K562 (cell line): ENCODE measurements around the gene WDR18. TPM values are rescaled to one million over a fixed set of nuclear protein-coding genes. Genes with fewer than 3 reads are reported as not detected.

Experiments used
- AFF4 ChIP-seq: sonication (generic); formaldehyde crosslinking; IDR thresholded peaks from 2 replicates; pipeline ENCODE4 v1.8.0; 2023; ENCODE audit warnings: mild to moderate bottlenecking, missing genetic modification reagents
- CHD1 ChIP-seq: fragments of 200-600 bp; sonication (generic); IDR thresholded peaks from one replicate; pipeline ENCODE4 v1.6.1; 2012; ENCODE audit warnings: mild to moderate bottlenecking, moderate library complexity, low read length, inconsistent platforms
- HMGN3 ChIP-seq: IDR thresholded peaks from 2 replicates; pipeline ENCODE4 v1.6.1; 2011; ENCODE audit warnings: borderline replicate concordance, low read depth, mild to moderate bottlenecking, mixed read lengths, low read length; ENCODE audit not compliant: insufficient read length; ENCODE audit errors: extremely low read depth
- MTA2 ChIP-seq: fragments of 450-650 bp; IDR thresholded peaks from 2 replicates; pipeline ENCODE4 v1.6.1; 2016; ENCODE audit warnings: low read depth
- NEUROD1 ChIP-seq: fragments of 150-350 bp; IDR thresholded peaks from 2 replicates; pipeline ENCODE4 v1.6.1; 2014; ENCODE audit warnings: borderline replicate concordance, low read length, low read depth; ENCODE audit not compliant: partially characterized antibody
- SMAD4 ChIP-seq: fragments of 250-450 bp; sonication (Bioruptor Pico); conservative IDR thresholded peaks from 2 replicates; pipeline ENCODE4 v1.8.0; 2021; ENCODE audit warnings: inconsistent platforms, mild to moderate bottlenecking, moderate library complexity
- SMARCA4 ChIP-seq: fragments of 450-650 bp; IDR thresholded peaks from 2 replicates; pipeline ENCODE4 v1.6.1; 2016
- TBL1XR1 ChIP-seq, 2 experiments: IDR thresholded peaks; 2 replicates each; pipeline ENCODE4 v1.6.1; 2012; ENCODE audit warnings: improper control_type of control experiment in 2 of 2, low read length in 2 of 2, mild to moderate bottlenecking in 1 of 2
- YY1 ChIP-seq, 3 experiments: IDR thresholded peaks; 2 replicates each; pipeline ENCODE4 v1.6.1; 2011; ENCODE audit warnings: low read length in 2 of 3, mild to moderate bottlenecking in 2 of 3, moderate library complexity in 2 of 3, borderline replicate concordance in 1 of 3, control low read depth in 1 of 3, low read depth in 1 of 3; ENCODE audit not compliant: insufficient read depth in 3 of 3, insufficient replicate concordance in 2 of 3, control insufficient read depth in 1 of 3, insufficient read length in 1 of 3; ENCODE audit errors: extremely low read depth in 1 of 3
- ZBTB33 ChIP-seq: sonication (generic); formaldehyde crosslinking; IDR thresholded peaks from 2 replicates; pipeline ENCODE4 v1.8.1; 2023; ENCODE audit warnings: mild to moderate bottlenecking, missing genetic modification reagents
- polyA plus RNA-seq, 8 experiments: library from polyadenylated mRNA; depleted of rRNA in 4 of 8; stranded (reverse) in 5 of 8; unstranded in 3 of 8; fragments of >200 nt; fragmentation: Nextera tagmentation in 2 of 8; fragmentation: Illumina TruSeq in 1 of 8; extraction: Ambion mirVana in 2 of 8; extraction: Trizol in 1 of 8; gene quantifications; 2 replicates each; pipeline versions ENCODE4 v1.2.1 to v1.2.3, GENCODE V29; 2011 to 2014; ENCODE audit warnings: inconsistent platforms in 1 of 8, missing spikeins in 1 of 8
- total RNA-seq, 7 experiments: library from RNA; depleted of rRNA in 6 of 7; stranded (reverse); fragments of >200 nt in 6 of 7; fragmentation: Illumina TruSeq in 2 of 7; extraction: Trizol in 2 of 7; gene quantifications; 2 replicates each; pipeline versions ENCODE4 v1.2.1 to v1.2.3, GENCODE V29; 2011 to 2021; ENCODE audit warnings: low replicate concordance in 1 of 7
- TF ChIP-seq, protein P1 (sequence below): fragments of 450-650 bp; IDR thresholded peaks from 2 replicates; pipeline ENCODE4 v1.6.1; 2016; ENCODE audit warnings: low read depth

Gene WDR18
- total and polyA plus RNA-seq, 9 of the 15 experiments (the other 6 are each of a cell fraction or from before 2014, with no cell fraction given) = 0.65 to 181 (median 30.1) TPM

- TF ChIP-seq AFF4 (CRISPR knock-in tag) (no peak), HMGN3 (peak; percentile 82), MTA2 (peak; percentile 69), SMAD4 (CRISPR knock-in tag) (peak; percentile 95), YY1 (IDR thresholded peaks at IDR 0.05; ENCODE audit: borderline replicate concordance in 1 of 3, control insufficient read depth in 1 of 3, extremely low read depth in 1 of 3, insufficient read depth in 3 of 3, insufficient read length in 1 of 3, insufficient replicate concordance in 2 of 3, low read depth in 1 of 3, low read length in 2 of 3) (peak in 1 of 3 experiments; percentile 28), NEUROD1 (peak; percentile 51), TBL1XR1 (IDR thresholded peaks at IDR 0.05; ENCODE audit: low read length in 2 of 2) (peak in 1 of 2 experiments; percentile 84; a peak in 2 of 4 replicates), SMARCA4 (peak; percentile 75), CHD1 (peak; percentile 39), ZBTB33 (peak; percentile 62)
- TF ChIP-seq, protein P1, sequence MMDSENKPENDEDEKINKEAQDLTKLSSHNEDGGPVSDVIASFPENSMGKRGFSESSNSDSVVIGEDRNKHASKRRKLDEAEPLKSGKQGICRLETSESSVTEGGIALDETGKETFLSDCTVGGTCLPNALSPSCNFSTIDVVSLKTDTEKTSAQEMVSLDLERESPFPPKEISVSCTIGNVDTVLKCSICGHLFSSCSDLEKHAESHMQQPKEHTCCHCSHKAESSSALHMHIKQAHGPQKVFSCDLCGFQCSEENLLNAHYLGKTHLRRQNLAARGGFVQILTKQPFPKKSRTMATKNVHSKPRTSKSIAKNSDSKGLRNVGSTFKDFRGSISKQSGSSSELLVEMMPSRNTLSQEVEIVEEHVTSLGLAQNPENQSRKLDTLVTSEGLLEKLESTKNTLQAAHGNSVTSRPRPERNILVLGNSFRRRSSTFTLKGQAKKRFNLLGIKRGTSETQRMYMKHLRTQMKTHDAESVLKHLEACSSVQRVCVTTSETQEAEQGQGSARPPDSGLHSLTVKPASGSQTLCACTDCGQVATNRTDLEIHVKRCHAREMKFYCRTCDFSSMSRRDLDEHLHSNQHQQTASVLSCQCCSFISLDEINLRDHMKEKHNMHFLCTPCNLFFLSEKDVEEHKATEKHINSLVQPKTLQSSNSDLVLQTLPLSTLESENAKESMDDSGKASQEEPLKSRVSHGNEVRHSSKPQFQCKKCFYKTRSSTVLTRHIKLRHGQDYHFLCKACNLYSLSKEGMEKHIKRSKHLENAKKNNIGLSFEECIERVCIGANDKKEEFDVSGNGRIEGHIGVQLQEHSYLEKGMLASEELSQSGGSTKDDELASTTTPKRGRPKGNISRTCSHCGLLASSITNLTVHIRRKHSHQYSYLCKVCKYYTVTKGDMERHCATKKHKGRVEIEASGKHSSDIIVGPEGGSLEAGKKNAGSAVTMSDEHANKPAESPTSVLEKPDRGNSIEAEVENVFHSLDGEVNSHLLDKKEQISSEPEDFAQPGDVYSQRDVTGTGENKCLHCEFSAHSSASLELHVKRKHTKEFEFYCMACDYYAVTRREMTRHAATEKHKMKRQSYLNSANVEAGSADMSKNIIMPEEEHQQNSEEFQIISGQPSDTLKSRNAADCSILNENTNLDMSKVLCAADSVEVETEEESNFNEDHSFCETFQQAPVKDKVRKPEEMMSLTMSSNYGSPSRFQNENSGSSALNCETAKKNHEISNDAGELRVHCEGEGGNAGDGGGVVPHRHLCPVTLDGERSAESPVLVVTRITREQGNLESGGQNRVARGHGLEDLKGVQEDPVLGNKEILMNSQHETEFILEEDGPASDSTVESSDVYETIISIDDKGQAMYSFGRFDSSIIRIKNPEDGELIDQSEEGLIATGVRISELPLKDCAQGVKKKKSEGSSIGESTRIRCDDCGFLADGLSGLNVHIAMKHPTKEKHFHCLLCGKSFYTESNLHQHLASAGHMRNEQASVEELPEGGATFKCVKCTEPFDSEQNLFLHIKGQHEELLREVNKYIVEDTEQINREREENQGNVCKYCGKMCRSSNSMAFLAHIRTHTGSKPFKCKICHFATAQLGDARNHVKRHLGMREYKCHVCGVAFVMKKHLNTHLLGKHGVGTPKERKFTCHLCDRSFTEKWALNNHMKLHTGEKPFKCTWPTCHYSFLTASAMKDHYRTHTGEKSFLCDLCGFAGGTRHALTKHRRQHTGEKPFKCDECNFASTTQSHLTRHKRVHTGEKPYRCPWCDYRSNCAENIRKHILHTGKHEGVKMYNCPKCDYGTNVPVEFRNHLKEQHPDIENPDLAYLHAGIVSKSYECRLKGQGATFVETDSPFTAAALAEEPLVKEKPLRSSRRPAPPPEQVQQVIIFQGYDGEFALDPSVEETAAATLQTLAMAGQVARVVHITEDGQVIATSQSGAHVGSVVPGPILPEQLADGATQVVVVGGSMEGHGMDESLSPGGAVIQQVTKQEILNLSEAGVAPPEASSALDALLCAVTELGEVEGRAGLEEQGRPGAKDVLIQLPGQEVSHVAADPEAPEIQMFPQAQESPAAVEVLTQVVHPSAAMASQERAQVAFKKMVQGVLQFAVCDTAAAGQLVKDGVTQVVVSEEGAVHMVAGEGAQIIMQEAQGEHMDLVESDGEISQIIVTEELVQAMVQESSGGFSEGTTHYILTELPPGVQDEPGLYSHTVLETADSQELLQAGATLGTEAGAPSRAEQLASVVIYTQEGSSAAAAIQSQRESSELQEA = no peak
These were observed 3.8 kb upstream of the WDR18 start (continued) for GRCh38 chr19:980133-980998.
